ENCODE data around the gene LHX2. TPM values are rescaled to one million over a fixed set of nuclear protein-coding genes. Genes with fewer than 3 reads are reported as not detected.

The LHX2 gene
- total RNA-seq, 1 experiment from 2014 or later, result not detected

- Mint-ChIP-seq H3K27ac (no peak overlapping the region), H3K4me3 (no peak overlapping the region), H3K36me3 (ENCODE audit: insufficient read depth in 1 of 3, low read depth in 3 of 3) (no peaks in the 10 kb centered on the region), H3K9me3 (no peaks in the 10 kb centered on the region), H3K4me1 (peaks cover 7 to 8% of the 10 kb centered on the region in 2 experiments; a peak in 3 of 4 replicates), H3K27me3 (ENCODE audit: low read depth) (peaks cover 98% of the 10 kb centered on the region)
- TF ChIP-seq CTCF (conservative IDR thresholded peaks at IDR 0.05), result peak; percentile 40
- no CpG with 5 or more reads among the region's 9 CpGs for WGBS (ENCODE audit: extremely low coverage, insufficient read length, low lambda C conversion rate)
- Histone ChIP-seq H3K18ac (ENCODE audit: insufficient read length, low read depth, low read length) (no peak overlapping the region), H2BK120ac (ENCODE audit: low read depth, low read length, poor library complexity, severe bottlenecking) (no peak overlapping the region), H3K27ac (ENCODE audit: insufficient read length, low read depth, low read length) (no peak overlapping the region), H3K9me3 (ENCODE audit: control insufficient read depth, low read depth, low read length) (no peaks in the 10 kb centered on the region), H3K56ac (ENCODE audit: insufficient read length, low read depth, low read length) (no peak overlapping the region), H4K5ac (ENCODE audit: insufficient read length, low read depth, low read length) (no peak overlapping the region), H2BK5ac (ENCODE audit: insufficient read length, low read length) (no peak overlapping the region), H3K4me1 (ENCODE audit: insufficient read depth, low read length) (no peaks in the 10 kb centered on the region), H3K4ac (ENCODE audit: low read depth, low read length) (no peak overlapping the region), H2BK12ac (ENCODE audit: insufficient read length, low read depth, low read length) (no peak overlapping the region), H3K79me2 (ENCODE audit: insufficient read depth, low read length) (no peaks in the 10 kb centered on the region), H3K4me2 (ENCODE audit: insufficient read depth, insufficient read length, low read length) (no peak overlapping the region), H3K23me2 (ENCODE audit: insufficient read length, low read depth, low read length, poor library complexity, severe bottlenecking) (peaks cover 7% of the 10 kb centered on the region), H3K14ac (ENCODE audit: insufficient read depth, low read length) (no peak overlapping the region), H2BK20ac (ENCODE audit: low read depth, low read length, poor library complexity, severe bottlenecking) (no peak overlapping the region), H3K23ac (ENCODE audit: insufficient read length, low read depth, low read length) (no peak overlapping the region), H3K9ac (ENCODE audit: extremely low read depth, insufficient read length, low read length) (no peak overlapping the region), H2AFZ (ENCODE audit: low read length) (no peak overlapping the region), H3K79me1 (ENCODE audit: insufficient read depth, low read depth, low read length, poor library complexity, severe bottlenecking) (no peaks in the 10 kb centered on the region), H3T11ph (ENCODE audit: low read length) (no peak overlapping the region), H4K20me1 (ENCODE audit: control insufficient read depth, insufficient read depth, insufficient read length) (no peaks in the 10 kb centered on the region), H4K8ac (replicated peaks; ENCODE audit: insufficient read length, low read depth, low read length) (no peak overlapping the region), H4K91ac (ENCODE audit: insufficient read length, low read depth, low read length) (no peak overlapping the region), H2AK5ac (ENCODE audit: insufficient read length, low read length) (no peak overlapping the region), H2BK15ac (ENCODE audit: low read depth, low read length) (no peak overlapping the region), H3K27me3 (ENCODE audit: insufficient read depth, low read length) (peaks cover 12% of the 10 kb centered on the region; the same call in 1 of the 2 replicates)
- no peak for DNase-seq
Observed at GRCh38 chr9:124038790-124039633, 27.4 kb downstream of the LHX2 start.

All from H9 (cell line).